ENCODE data around the gene KAZN.

Gene KAZN

GRCh38 chr1:14602136-14602535, 3.7 kb downstream of the KAZN start:
- TF ChIP-seq, protein P1, sequence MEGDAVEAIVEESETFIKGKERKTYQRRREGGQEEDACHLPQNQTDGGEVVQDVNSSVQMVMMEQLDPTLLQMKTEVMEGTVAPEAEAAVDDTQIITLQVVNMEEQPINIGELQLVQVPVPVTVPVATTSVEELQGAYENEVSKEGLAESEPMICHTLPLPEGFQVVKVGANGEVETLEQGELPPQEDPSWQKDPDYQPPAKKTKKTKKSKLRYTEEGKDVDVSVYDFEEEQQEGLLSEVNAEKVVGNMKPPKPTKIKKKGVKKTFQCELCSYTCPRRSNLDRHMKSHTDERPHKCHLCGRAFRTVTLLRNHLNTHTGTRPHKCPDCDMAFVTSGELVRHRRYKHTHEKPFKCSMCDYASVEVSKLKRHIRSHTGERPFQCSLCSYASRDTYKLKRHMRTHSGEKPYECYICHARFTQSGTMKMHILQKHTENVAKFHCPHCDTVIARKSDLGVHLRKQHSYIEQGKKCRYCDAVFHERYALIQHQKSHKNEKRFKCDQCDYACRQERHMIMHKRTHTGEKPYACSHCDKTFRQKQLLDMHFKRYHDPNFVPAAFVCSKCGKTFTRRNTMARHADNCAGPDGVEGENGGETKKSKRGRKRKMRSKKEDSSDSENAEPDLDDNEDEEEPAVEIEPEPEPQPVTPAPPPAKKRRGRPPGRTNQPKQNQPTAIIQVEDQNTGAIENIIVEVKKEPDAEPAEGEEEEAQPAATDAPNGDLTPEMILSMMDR (IDR thresholded peaks at IDR 0.05; ENCODE audit: borderline replicate concordance, insufficient read depth, low read depth, low read length) = no peak
- H3K4me3 ChIP-seq (ENCODE audit: low read depth, low read length) = no peak overlapping the region

GRCh38 chr1:14603645-14604044, 5.2 kb downstream of the KAZN start:
- H3K4me3 ChIP-seq (ENCODE audit: low read depth, low read length) = no peak overlapping the region
- TF ChIP-seq, protein P1 (IDR thresholded peaks at IDR 0.05; ENCODE audit: borderline replicate concordance, insufficient read depth, low read depth, low read length) = no peak

GRCh38 chr1:14604414-14604813, 5.9 kb downstream of the KAZN start:
- no peak overlapping the region for H3K4me3 ChIP-seq (ENCODE audit: low read depth, low read length)
- TF ChIP-seq, protein P1 (IDR thresholded peaks at IDR 0.05; ENCODE audit: borderline replicate concordance, insufficient read depth, low read depth, low read length) = no peak

- TF ChIP-seq, protein P1 (IDR thresholded peaks at IDR 0.05; ENCODE audit: borderline replicate concordance, insufficient read depth, low read depth, low read length) = no peak
- no peak overlapping the region for H3K4me3 ChIP-seq (ENCODE audit: low read depth, low read length)
Measured at GRCh38 chr1:14605945-14606344, 7.5 kb downstream of the KAZN start.

DNA sequence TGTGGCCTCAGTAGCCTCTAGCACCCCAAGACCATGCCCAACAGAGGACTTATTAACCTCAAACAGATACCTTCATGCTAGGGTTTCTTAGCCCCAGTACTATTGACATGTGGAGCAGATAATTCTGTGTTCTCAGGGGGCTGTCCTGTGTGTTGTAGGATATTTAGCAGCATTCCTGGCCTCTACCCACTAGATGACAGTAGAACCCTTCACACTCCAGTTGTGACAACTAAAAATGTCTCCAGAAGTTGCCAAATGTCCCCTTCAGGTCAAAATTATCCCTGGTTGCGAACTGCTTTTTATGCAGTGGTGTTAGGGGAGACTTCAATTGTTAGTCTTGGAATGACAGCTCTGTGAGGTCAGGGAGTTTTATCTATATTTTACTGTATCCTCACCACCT, 8.1 kb downstream of the KAZN start:
- TF ChIP-seq, protein P1 (IDR thresholded peaks at IDR 0.05; ENCODE audit: borderline replicate concordance, insufficient read depth, low read depth, low read length) = peak; percentile 35; the same call in 1 of the 2 replicates
- no peak overlapping the region for H3K4me3 ChIP-seq (ENCODE audit: low read depth, low read length)

DNA sequence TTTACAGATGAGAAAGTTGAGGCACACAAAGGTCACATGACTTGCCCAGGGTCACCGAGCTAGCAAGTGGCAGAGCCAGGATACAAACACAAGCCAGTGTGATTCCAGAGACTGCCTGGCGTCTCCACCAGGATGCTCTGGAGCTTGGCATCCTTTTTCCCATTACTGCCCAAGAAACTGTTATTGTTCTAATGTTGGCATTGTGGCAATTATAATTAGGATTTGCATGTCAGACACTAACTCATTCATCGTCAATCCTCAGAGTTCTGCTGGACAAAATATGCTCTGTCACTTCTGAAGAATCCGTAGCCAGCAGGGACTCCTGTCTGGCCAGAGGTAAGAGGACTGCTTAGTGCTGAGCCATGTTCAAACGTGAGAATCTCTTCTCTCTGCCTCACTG, 8.8 kb downstream of the KAZN start:
- H3K4me3 ChIP-seq (ENCODE audit: low read depth, low read length) = no peak overlapping the region
- TF ChIP-seq, protein P1 (IDR thresholded peaks at IDR 0.05; ENCODE audit: borderline replicate concordance, insufficient read depth, low read depth, low read length) = no peak

DNA sequence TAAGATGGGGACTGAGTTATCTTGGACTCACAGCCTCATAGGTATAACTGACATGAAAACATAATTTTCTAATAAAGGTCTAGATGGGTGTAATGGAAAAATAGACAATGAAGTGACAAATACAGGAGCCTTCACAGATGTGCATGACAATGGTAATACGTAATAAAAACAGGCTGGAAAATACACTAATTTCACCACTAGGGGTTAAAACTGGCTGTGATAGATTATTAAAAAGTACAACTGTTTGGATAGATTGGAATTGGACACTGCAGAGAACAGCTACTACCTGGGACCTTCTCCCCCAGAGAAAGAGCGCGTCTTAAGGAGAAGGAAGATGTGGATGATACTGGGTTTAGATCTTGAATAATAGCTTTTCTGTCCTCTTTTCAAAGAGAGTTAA, 9.8 kb downstream of the KAZN start:
- TF ChIP-seq, protein P1 (IDR thresholded peaks at IDR 0.05; ENCODE audit: borderline replicate concordance, insufficient read depth, low read depth, low read length) = 0 out of 2 replicates have a peak, but pooled peaks have one; percentile 7
- H3K4me3 ChIP-seq (ENCODE audit: low read depth, low read length) = no peak overlapping the region
